MCF 10A (cell line): ENCODE results near the gene OPCML. TPM values are rescaled to one million over a fixed set of nuclear protein-coding genes. Genes with fewer than 3 reads are reported as not detected.

ENCODE experiments used
- BruUV-seq: library from RNA; stranded (reverse); fragments of 400-500 nt; replicated peaks from 2 replicates; lab custom pipeline; 2021; lab: Mats Ljungman, UMichigan
- CTCF ChIA-PET: fragments of 300-600 bp; sonication (Branson Sonifier 250); formaldehyde crosslinking; extraction: SDS; loops from one replicate; lab custom pipeline; 2021; ENCODE audit warnings: antibody characterized with exemption, inconsistent platforms; lab: Yijun Ruan, JAX
- POLR2A ChIA-PET: fragments of 300-600, 350-650 bp; sonication (Branson Sonifier 250); formaldehyde crosslinking; extraction: SDS; loops from one replicate; lab custom pipeline; 2020; ENCODE audit warnings: antibody characterized with exemption, inconsistent platforms; lab: Yijun Ruan, JAX
- DNase-seq: peaks from one replicate; pipeline ENCODE4 v3.0.0-alpha.2; 2018; ENCODE audit not compliant: unreplicated experiment
- H3K27ac Mint-ChIP-seq: one replicate; pipeline ENCODE4 v1.8.0; 2022; ENCODE audit warnings: mild to moderate bottlenecking, low read depth, mixed read lengths; ENCODE audit not compliant: unreplicated experiment
- H3K27me3 Mint-ChIP-seq: one replicate; pipeline ENCODE4 v1.8.0; 2022; ENCODE audit warnings: mixed read lengths; ENCODE audit not compliant: insufficient read depth, unreplicated experiment
- H3K36me3 Mint-ChIP-seq: one replicate; pipeline ENCODE4 v1.8.0; 2022; ENCODE audit warnings: mild to moderate bottlenecking, moderate library complexity, mixed read lengths; ENCODE audit not compliant: insufficient read depth, unreplicated experiment
- H3K4me1 Mint-ChIP-seq: one replicate; pipeline ENCODE4 v1.8.0; 2022; ENCODE audit warnings: mixed read lengths; ENCODE audit not compliant: insufficient read depth, unreplicated experiment
- H3K4me3 Mint-ChIP-seq: one replicate; pipeline ENCODE4 v1.8.0; 2022; ENCODE audit warnings: mild to moderate bottlenecking, moderate library complexity, mixed read lengths; ENCODE audit not compliant: unreplicated experiment
- H3K9me3 Mint-ChIP-seq: one replicate; pipeline ENCODE4 v1.8.0; 2022; ENCODE audit warnings: mixed read lengths; ENCODE audit not compliant: unreplicated experiment
- CTCF ChIP-seq: fragments of 200-600 bp; IDR thresholded peaks from one replicate; pipeline ENCODE4 v1.8.0; 2022; ENCODE audit warnings: antibody characterized with exemption, mild to moderate bottlenecking; ENCODE audit not compliant: unreplicated experiment
- intact Hi-C: fragments of 100-400 bp; cut with micrococcal nuclease; formaldehyde crosslinking; loops from 2 replicates; pipeline ENCODE4 v1.14.1; 2022
- total RNA-seq: library from RNA; stranded (reverse); gene quantifications from 2 replicates; pipeline ENCODE4 v1.2.3, GENCODE V29; 2022

The OPCML gene
- total RNA-seq, 1 experiment from 2014 or later, result not detected

- Mint-ChIP-seq H3K4me1 (no peaks in the 10 kb centered on the region), H3K36me3 (no peaks in the 10 kb centered on the region), H3K27ac (no peak overlapping the region), H3K4me3 (no peak overlapping the region), H3K9me3 (peaks cover 42% of the 10 kb centered on the region), H3K27me3 (no peaks in the 10 kb centered on the region)
- ChIA-PET POLR2A (interaction anchor here (0.7 kb wide), 1 partner anchor 1411 kb away, joined by 3 read pairs; no protein-coding TSS in a partner anchor), CTCF (no interaction called here)
- intact Hi-C loops, result no loop called here
- DNase-seq, result no peak
- BruUV-seq, result no TSS peak
- TF ChIP-seq CTCF, result no peak
Measured at GRCh38 chr11:132639986-132640385, 892.3 kb downstream of the OPCML start.

- Mint-ChIP-seq H3K4me3 (no peak overlapping the region), H3K36me3 (no peaks in the 10 kb centered on the region), H3K27ac (no peak overlapping the region), H3K27me3 (no peaks in the 10 kb centered on the region), H3K4me1 (no peaks in the 10 kb centered on the region), H3K9me3 (peaks cover 42% of the 10 kb centered on the region)
- DNase-seq, result no peak
- ChIA-PET POLR2A (interaction anchor here (0.6 to 0.7 kb wide), 2 partner anchors 1410 to 1625 kb away, joined by 3 read pairs; no protein-coding TSS in a partner anchor), CTCF (no interaction called here)
- no peak for TF ChIP-seq CTCF
- BruUV-seq, result no TSS peak
- intact Hi-C loops, result no loop called here
Measured at GRCh38 chr11:132639403-132639802, 892.9 kb downstream of the OPCML start.

GRCh38 chr11:132638423-132638822 is 893.9 kb downstream of the OPCML start:
- peaks cover 37% of the 10 kb centered on the region for H3K9me3 Mint-ChIP-seq
- H3K36me3 Mint-ChIP-seq, result no peaks in the 10 kb centered on the region
- no peaks in the 10 kb centered on the region for H3K27me3 Mint-ChIP-seq
- POLR2A ChIA-PET, result no interaction called here
- CTCF ChIA-PET, result no interaction called here
- H3K4me3 Mint-ChIP-seq, result no peak overlapping the region
- no peak overlapping the region for H3K27ac Mint-ChIP-seq
- intact Hi-C loops, result no loop called here
- BruUV-seq, result no TSS peak
- no peak for DNase-seq
- no peaks in the 10 kb centered on the region for H3K4me1 Mint-ChIP-seq
- TF ChIP-seq CTCF, result no peak

- no peak overlapping the region for H3K27ac Mint-ChIP-seq
- H3K4me1 Mint-ChIP-seq, result peaks cover 6% of the 10 kb centered on the region
- H3K9me3 Mint-ChIP-seq, result peaks cover 34% of the 10 kb centered on the region
- no peaks in the 10 kb centered on the region for H3K36me3 Mint-ChIP-seq
- no peak for TF ChIP-seq CTCF
- ChIA-PET POLR2A (interaction anchor here (0.6 to 0.7 kb wide), 2 partner anchors 189 to 250 kb away, joined by 3 read pairs; no protein-coding TSS in a partner anchor), CTCF (no interaction called here)
- intact Hi-C loops, result no loop called here
- no peak overlapping the region for H3K4me3 Mint-ChIP-seq
- BruUV-seq, result no TSS peak
- H3K27me3 Mint-ChIP-seq, result no peaks in the 10 kb centered on the region
- no peak for DNase-seq
Measured at GRCh38 chr11:132636523-132636922, 895.8 kb downstream of the OPCML start.
